Gastrocnemius medialis (tissue), 4 donors: ENCODE measurements around the gene MDGA2. TPM values are rescaled to one million over a fixed set of nuclear protein-coding genes. Genes with fewer than 3 reads are reported as not detected.
"Not testable (repeated sequence)": the region's sequence is repeated elsewhere in the genome, so short reads cannot be mapped to it uniquely, and the experiment has no call there.

Experiments used
- ATAC-seq, 2 donors: fragments of 150-250 bp; one replicate each; pipeline ENCODE4 v1.9.1; 2016
- DNase-seq, 2 donors: peaks; one replicate each; pipeline ENCODE4 v3.0.0-alpha.2; 2019
- H3K27ac ChIP-seq, 4 donors: fragments of 200-600 bp; sonication (generic); 1 replicate in 1 of 4; 2 replicates in 3 of 4; pipeline ENCODE4 v1.5.1; 2016 to 2018; ENCODE audit warnings: mild to moderate bottlenecking in 2 of 4, moderate library complexity in 1 of 4
- H3K27me3 ChIP-seq, 3 donors: fragments of 200-600 bp; sonication (generic) in 2 of 3; 1 replicate in 1 of 3; 2 replicates in 2 of 3; pipeline versions ENCODE4 v1.5.1 to v1.6.0; 2016 to 2019; ENCODE audit warnings: mild to moderate bottlenecking in 1 of 3, moderate library complexity in 1 of 3
- H3K36me3 ChIP-seq, 2 donors: fragments of 200-600 bp; sonication (generic) in 1 of 2; one replicate each; pipeline ENCODE4 v1.5.1; 2017 to 2018
- H3K4me1 ChIP-seq, 2 donors: fragments of 200-600 bp; sonication (generic) in 1 of 2; one replicate each; pipeline ENCODE4 v1.5.1; 2016 to 2017; ENCODE audit warnings: mild to moderate bottlenecking in 2 of 2
- H3K4me3 ChIP-seq, 4 donors: fragments of 200-600 bp; sonication (generic) in 3 of 4; 1 replicate in 1 of 4; 2 replicates in 3 of 4; pipeline ENCODE4 v1.5.1; 2016 to 2019; ENCODE audit warnings: mild to moderate bottlenecking in 2 of 4
- H3K9me3 ChIP-seq, 3 donors: fragments of 200-600 bp; sonication (generic) in 2 of 3; 1 replicate in 1 of 3; 2 replicates in 2 of 3; pipeline ENCODE4 v1.5.1; 2016 to 2019
- CTCF ChIP-seq, 5 experiments: fragments of 450-650 bp in 3 of 5; fragments of 200-600 bp in 2 of 5; sonication (generic) in 2 of 5; IDR thresholded peaks in 4 of 5; conservative IDR thresholded peaks in 1 of 5; 1 replicate in 4 of 5; 2 replicates in 1 of 5; pipeline ENCODE4 v1.5.1; 2016 to 2019; ENCODE audit warnings: antibody characterized with exemption in 5 of 5, mild to moderate bottlenecking in 3 of 5, moderate library complexity in 3 of 5
- POLR2A ChIP-seq, 2 donors: fragments of 450-650 bp; IDR thresholded peaks; one replicate each; pipeline ENCODE4 v1.6.1; 2017; ENCODE audit warnings: antibody characterized with exemption in 2 of 2, mild to moderate bottlenecking in 2 of 2, moderate library complexity in 2 of 2
- in situ Hi-C, 4 donors: fragments of 200-750 bp; cut with MboI; loops; one replicate each; pipeline versions ENCODE4 v1.15.0 to v1.8.0; 2017; ENCODE audit warnings: low sequenced_read_pairs in 4 of 4
- intact Hi-C: fragments of 100-400 bp; cut with DNase I; formaldehyde crosslinking; loops from one replicate; pipeline ENCODE4 v1.15.1; 2023; ENCODE audit warnings: low total_unique reads
- total RNA-seq, 4 donors: library from RNA; depleted of rRNA; stranded (reverse); fragments of >200 nt; gene quantifications; one replicate each; pipeline versions ENCODE4 v1.1.0 to v1.2.3, GENCODE V29; 2016

The MDGA2 gene
- total RNA-seq, 4 donors from 2014 or later = not detected

- Histone ChIP-seq H3K27ac (no peak overlapping the region), H3K4me1 (no peaks in the 10 kb centered on the region), H3K9me3 (no peaks in the 10 kb centered on the region), H3K36me3 (no peaks in the 10 kb centered on the region), H3K4me3 (no peak overlapping the region), H3K27me3 (no peaks in the 10 kb centered on the region)
- in situ Hi-C loops (no loop called here), intact Hi-C loops (no loop called here)
- DNase-seq (no peak), ATAC-seq (no peak)
- TF ChIP-seq POLR2A (IDR thresholded peaks at IDR 0.05) (no peak), CTCF (IDR thresholded peaks at IDR 0.05 in 4 of 5, conservative IDR thresholded peaks at IDR 0.05 in 1 of 5) (no peak)
Observed at GRCh38 chr14:47191700-47192099, 483.7 kb downstream of the MDGA2 start.

GRCh38 chr14:47189911-47190484 is 485.4 kb downstream of the MDGA2 start:
- Histone ChIP-seq H3K9me3 (no peaks in the 10 kb centered on the region), H3K27me3 (no peaks in the 10 kb centered on the region), H3K27ac (no peak overlapping the region), H3K4me1 (no peaks in the 10 kb centered on the region), H3K36me3 (no peaks in the 10 kb centered on the region), H3K4me3 (no peak overlapping the region)
- intact Hi-C loops = no loop called here
- no peak for TF ChIP-seq CTCF (IDR thresholded peaks at IDR 0.05 in 4 of 5, conservative IDR thresholded peaks at IDR 0.05 in 1 of 5)
- TF ChIP-seq POLR2A (IDR thresholded peaks at IDR 0.05) = no peak
- ATAC-seq (no peak), DNase-seq (no peak)
- in situ Hi-C loops = no loop called here

- Histone ChIP-seq H3K27ac (no peak overlapping the region), H3K4me3 (no peak overlapping the region), H3K27me3 (no peaks in the 10 kb centered on the region), H3K4me1 (no peaks in the 10 kb centered on the region), H3K9me3 (no peaks in the 10 kb centered on the region), H3K36me3 (no peaks in the 10 kb centered on the region)
- no peak for TF ChIP-seq POLR2A (IDR thresholded peaks at IDR 0.05)
- no peak for TF ChIP-seq CTCF (IDR thresholded peaks at IDR 0.05 in 4 of 5, conservative IDR thresholded peaks at IDR 0.05 in 1 of 5)
- ATAC-seq (no peak), DNase-seq (no peak)
- intact Hi-C loops = no loop called here
- in situ Hi-C loops = no loop called here
Observed at GRCh38 chr14:47186486-47186885, 488.9 kb downstream of the MDGA2 start.

GRCh38 chr14:47179906-47180305 is 495.5 kb downstream of the MDGA2 start:
- Histone ChIP-seq H3K27me3 (no peaks in the 10 kb centered on the region), H3K36me3 (no peaks in the 10 kb centered on the region), H3K27ac (no peak overlapping the region), H3K9me3 (no peaks in the 10 kb centered on the region), H3K4me3 (no peak overlapping the region), H3K4me1 (no peaks in the 10 kb centered on the region)
- in situ Hi-C loops (no loop called here), intact Hi-C loops (no loop called here)
- TF ChIP-seq CTCF (IDR thresholded peaks at IDR 0.05 in 4 of 5, conservative IDR thresholded peaks at IDR 0.05 in 1 of 5) (no peak), POLR2A (IDR thresholded peaks at IDR 0.05) (no peak)
- ATAC-seq = no peak
- DNase-seq = no peak

- H3K36me3 ChIP-seq, H3K27ac ChIP-seq, in situ Hi-C loops, H3K4me3 ChIP-seq, H3K4me1 ChIP-seq, DNase-seq, ATAC-seq, intact Hi-C loops, H3K27me3 ChIP-seq, H3K9me3 ChIP-seq: not testable (repeated sequence)
Observed at GRCh38 chr14:47171896-47172295, 503.5 kb downstream of the MDGA2 start.
